SW480 (cell line): ENCODE measurements around the gene GJA8.
"Not testable (repeated sequence)": the region's sequence is repeated elsewhere in the genome, so short reads cannot be mapped to it uniquely, and the experiment has no call there.

Source experiments
- DNase-seq: peaks from one replicate; pipeline ENCODE4 v3.0.0-alpha.2; 2016; ENCODE audit warnings: low spot score

The GJA8 gene

GRCh38 chr1:147902253-147902845 lies at the start of gene GJA8:
Gene GJA8 (plus strand): TSS chr1:147902795. CDS start chr1:147907956, 5,161 bp downstream.
- DNase-seq = no peak

- no peak for DNase-seq
Measured at GRCh38 chr1:147853391-147853790, 49.2 kb upstream of the GJA8 start.

- DNase-seq = not testable (repeated sequence)
Measured at GRCh38 chr1:147854989-147855388, 47.6 kb upstream of the GJA8 start.

- DNase-seq = not testable (repeated sequence)
Measured at GRCh38 chr1:147855996-147856395, 46.6 kb upstream of the GJA8 start.

GRCh38 chr1:147867204-147867603 lies 35.4 kb upstream of the GJA8 start:
- DNase-seq = not testable (repeated sequence)

- no peak for DNase-seq
Measured at GRCh38 chr1:147878022-147878421, 24.6 kb upstream of the GJA8 start.

- no peak for DNase-seq
Measured at GRCh38 chr1:147879911-147880310, 22.7 kb upstream of the GJA8 start.

GRCh38 chr1:147882535-147882934 lies 20.1 kb upstream of the GJA8 start:
- DNase-seq = no peak

- peak; percentile 57 for DNase-seq
Measured at GRCh38 chr1:147890177-147890790, 12.3 kb upstream of the GJA8 start.

- no peak for DNase-seq
Measured at GRCh38 chr1:147891088-147891487, 11.5 kb upstream of the GJA8 start.

GRCh38 chr1:147892216-147892615 lies 10.4 kb upstream of the GJA8 start:
- no peak for DNase-seq

- peak; percentile 50 for DNase-seq
Measured at GRCh38 chr1:147892731-147893214, 9.8 kb upstream of the GJA8 start.

GRCh38 chr1:147895123-147895522 lies 7.5 kb upstream of the GJA8 start:
- no peak for DNase-seq

- DNase-seq = no peak
Measured at GRCh38 chr1:147897029-147897752, 5.4 kb upstream of the GJA8 start.

GRCh38 chr1:147897789-147898188 lies 4.8 kb upstream of the GJA8 start:
- DNase-seq = no peak

- no peak for DNase-seq
Measured at GRCh38 chr1:147904726-147905125, 2.1 kb downstream of the GJA8 start.

- DNase-seq = no peak
Measured at GRCh38 chr1:147907786-147908509, 5.4 kb downstream of the GJA8 start.

GRCh38 chr1:147912553-147912952 lies 10.0 kb downstream of the GJA8 start:
- DNase-seq = no peak

- DNase-seq = no peak
Measured at GRCh38 chr1:147913362-147913942, 10.9 kb downstream of the GJA8 start.

- DNase-seq = no peak
Measured at GRCh38 chr1:147919896-147920295, 17.3 kb downstream of the GJA8 start.

- DNase-seq = no peak
Measured at GRCh38 chr1:147924813-147925212, 22.2 kb downstream of the GJA8 start.

- DNase-seq = not testable (repeated sequence)
Measured at GRCh38 chr1:147927215-147927614, 24.6 kb downstream of the GJA8 start.
